ENCODE results near the gene BTNL9. TPM values are rescaled to one million over a fixed set of nuclear protein-coding genes. Genes with fewer than 3 reads are reported as not detected.
A peak's percentile ranks its signal among the peaks of the same experiment; 100 is the strongest.

The BTNL9 gene
- total and polyA plus RNA-seq, 9 of the 15 experiments (the other 6 are each of a cell fraction or from before 2014, with no cell fraction given): 3.7 to 86.7 (median 29.4) TPM

DNA sequence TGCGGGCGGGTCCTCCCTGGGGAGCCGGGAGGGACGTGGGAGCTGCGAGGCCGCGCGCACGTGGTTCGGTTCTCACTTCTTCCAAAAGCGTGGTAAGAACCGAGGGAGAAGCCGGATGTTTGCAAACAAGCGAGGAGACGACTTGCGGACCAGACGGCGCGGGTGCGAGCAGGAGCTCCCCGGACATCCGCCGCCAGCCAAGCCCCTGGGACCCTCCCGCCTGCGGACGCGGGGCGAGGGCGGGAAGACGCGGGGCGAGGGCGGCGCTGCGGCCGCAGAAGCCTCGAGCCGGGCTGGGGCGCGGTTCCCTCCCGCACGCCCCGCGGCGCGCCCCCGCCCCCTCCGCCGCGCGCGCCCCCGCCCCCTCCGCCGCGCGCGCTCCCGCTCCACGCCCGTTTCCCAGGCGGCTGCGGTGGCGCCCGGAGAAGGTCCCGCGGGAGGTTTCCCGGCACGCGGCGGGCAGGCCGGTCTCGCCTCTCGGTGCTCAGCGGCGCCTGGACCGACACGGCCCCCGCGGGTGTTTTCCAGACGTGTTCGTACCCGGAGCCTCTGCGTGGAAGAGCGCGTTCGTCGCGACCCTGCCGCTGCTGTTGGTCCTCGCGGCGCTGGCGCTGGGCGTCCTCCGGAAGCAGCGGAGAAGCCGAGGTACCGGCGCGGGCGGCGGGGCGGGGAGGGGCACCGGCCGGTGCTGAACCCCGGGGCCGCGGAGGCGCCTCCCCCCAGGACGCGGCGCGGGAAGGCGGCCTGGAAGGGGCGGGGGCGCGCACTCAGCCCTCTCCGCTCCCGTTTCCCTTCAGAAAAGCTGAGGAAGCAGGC is 12.8 kb downstream of the BTNL9 start (continued):
- TF ChIP-seq PCBP2 (IDR thresholded peaks at IDR 0.05; ENCODE audit: low read depth, low read length, poor library complexity, severe bottlenecking): no peak
- no peak for TF ChIP-seq MTA2 (IDR thresholded peaks at IDR 0.05; ENCODE audit: low read depth)
- TF ChIP-seq L3MBTL2 (IDR thresholded peaks at IDR 0.05): peak; percentile 100
- TF ChIP-seq, protein P1, sequence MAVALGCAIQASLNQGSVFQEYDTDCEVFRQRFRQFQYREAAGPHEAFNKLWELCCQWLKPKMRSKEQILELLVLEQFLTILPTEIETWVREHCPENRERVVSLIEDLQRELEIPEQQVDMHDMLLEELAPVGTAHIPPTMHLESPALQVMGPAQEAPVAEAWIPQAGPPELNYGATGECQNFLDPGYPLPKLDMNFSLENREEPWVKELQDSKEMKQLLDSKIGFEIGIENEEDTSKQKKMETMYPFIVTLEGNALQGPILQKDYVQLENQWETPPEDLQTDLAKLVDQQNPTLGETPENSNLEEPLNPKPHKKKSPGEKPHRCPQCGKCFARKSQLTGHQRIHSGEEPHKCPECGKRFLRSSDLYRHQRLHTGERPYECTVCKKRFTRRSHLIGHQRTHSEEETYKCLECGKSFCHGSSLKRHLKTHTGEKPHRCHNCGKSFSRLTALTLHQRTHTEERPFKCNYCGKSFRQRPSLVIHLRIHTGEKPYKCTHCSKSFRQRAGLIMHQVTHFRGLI (CRISPR knock-in tag; IDR thresholded peaks at IDR 0.05): no peak
- peak; percentile 52; the same call in 1 of the 2 replicates for TF ChIP-seq SIN3B (IDR thresholded peaks at IDR 0.05; ENCODE audit: low read depth)
- TF ChIP-seq NR2F6 (CRISPR knock-in tag; IDR thresholded peaks at IDR 0.05): no peak
- TF ChIP-seq POLR2A (conservative IDR thresholded peaks at IDR 0.05): peak; percentile 73
- TF ChIP-seq ZNF133 (CRISPR knock-in tag; IDR thresholded peaks at IDR 0.05): 0 out of 2 replicates have a peak, but pooled peaks have one; percentile 72
- TF ChIP-seq JUND (IDR thresholded peaks at IDR 0.05; ENCODE audit: borderline replicate concordance, low read depth, low read length): no peak
- TF ChIP-seq JUND (tag; IDR thresholded peaks at IDR 0.05; ENCODE audit: borderline replicate concordance, low read depth, low read length): no peak; the same call in 2 of the 3 replicates
- TF ChIP-seq, protein P2, sequence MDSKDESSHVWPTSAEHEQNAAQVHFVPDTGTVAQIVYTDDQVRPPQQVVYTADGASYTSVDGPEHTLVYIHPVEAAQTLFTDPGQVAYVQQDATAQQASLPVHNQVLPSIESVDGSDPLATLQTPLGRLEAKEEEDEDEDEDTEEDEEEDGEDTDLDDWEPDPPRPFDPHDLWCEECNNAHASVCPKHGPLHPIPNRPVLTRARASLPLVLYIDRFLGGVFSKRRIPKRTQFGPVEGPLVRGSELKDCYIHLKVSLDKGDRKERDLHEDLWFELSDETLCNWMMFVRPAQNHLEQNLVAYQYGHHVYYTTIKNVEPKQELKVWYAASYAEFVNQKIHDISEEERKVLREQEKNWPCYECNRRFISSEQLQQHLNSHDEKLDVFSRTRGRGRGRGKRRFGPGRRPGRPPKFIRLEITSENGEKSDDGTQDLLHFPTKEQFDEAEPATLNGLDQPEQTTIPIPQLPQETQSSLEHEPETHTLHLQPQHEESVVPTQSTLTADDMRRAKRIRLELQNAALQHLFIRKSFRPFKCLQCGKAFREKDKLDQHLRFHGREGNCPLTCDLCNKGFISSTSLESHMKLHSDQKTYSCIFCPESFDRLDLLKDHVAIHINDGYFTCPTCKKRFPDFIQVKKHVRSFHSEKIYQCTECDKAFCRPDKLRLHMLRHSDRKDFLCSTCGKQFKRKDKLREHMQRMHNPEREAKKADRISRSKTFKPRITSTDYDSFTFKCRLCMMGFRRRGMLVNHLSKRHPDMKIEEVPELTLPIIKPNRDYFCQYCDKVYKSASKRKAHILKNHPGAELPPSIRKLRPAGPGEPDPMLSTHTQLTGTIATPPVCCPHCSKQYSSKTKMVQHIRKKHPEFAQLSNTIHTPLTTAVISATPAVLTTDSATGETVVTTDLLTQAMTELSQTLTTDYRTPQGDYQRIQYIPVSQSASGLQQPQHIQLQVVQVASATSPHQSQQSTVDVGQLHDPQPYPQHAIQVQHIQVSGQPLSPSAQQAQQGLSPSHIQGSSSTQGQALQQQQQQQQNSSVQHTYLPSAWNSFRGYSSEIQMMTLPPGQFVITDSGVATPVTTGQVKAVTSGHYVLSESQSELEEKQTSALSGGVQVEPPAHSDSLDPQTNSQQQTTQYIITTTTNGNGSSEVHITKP (IDR thresholded peaks at IDR 0.05; ENCODE audit: partially characterized antibody): no peak
- peak; percentile 8 for TF ChIP-seq FIP1L1 (IDR thresholded peaks at IDR 0.05; ENCODE audit: low read depth, low read length, poor library complexity, severe bottlenecking)
- 0 out of 2 replicates have a peak, but pooled peaks have one; percentile 71 for TF ChIP-seq ZNF695 (CRISPR knock-in tag; IDR thresholded peaks at IDR 0.05)
- TF ChIP-seq ZNF175 (CRISPR knock-in tag; IDR thresholded peaks at IDR 0.05; ENCODE audit: low read depth): peak; percentile 93; the same call in 1 of the 2 replicates
- TF ChIP-seq, protein P3, sequence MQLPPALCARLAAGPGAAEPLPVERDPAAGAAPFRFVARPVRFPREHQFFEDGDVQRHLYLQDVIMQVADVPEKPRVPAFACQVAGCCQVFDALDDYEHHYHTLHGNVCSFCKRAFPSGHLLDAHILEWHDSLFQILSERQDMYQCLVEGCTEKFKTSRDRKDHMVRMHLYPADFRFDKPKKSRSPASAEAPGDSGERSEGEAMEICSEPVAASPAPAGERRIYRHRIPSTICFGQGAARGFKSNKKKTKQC (CRISPR knock-in tag; IDR thresholded peaks at IDR 0.05): peak; percentile 46
- TF ChIP-seq LCOR (CRISPR knock-in tag; IDR thresholded peaks at IDR 0.05): 0 out of 2 replicates have a peak, but pooled peaks have one; percentile 36
- TF ChIP-seq BRCA1 (IDR thresholded peaks at IDR 0.05): no peak
- TF ChIP-seq BRCA1 (CRISPR knock-in tag; IDR thresholded peaks at IDR 0.05): no peak
- peak; percentile 53 for TF ChIP-seq TAF1 (IDR thresholded peaks at IDR 0.05; ENCODE audit: control insufficient read depth, extremely low read depth, insufficient read depth, low read length, severe bottlenecking)
- TF ChIP-seq ZNF212 (CRISPR knock-in tag; IDR thresholded peaks at IDR 0.05): peak; percentile 57; the same call in 1 of the 2 replicates
- TF ChIP-seq NR4A1 (CRISPR knock-in tag; IDR thresholded peaks at IDR 0.05): peak; percentile 83; the same call in 1 of the 2 replicates
- no peak for TF ChIP-seq NR4A1 (tag; IDR thresholded peaks at IDR 0.05)
